ENCODE data around the gene PPM1J. TPM values are rescaled to one million over a fixed set of nuclear protein-coding genes. Genes with fewer than 3 reads are reported as not detected.

Gene PPM1J
- 1.1 and 1.4 TPM in 2 replicates for total RNA-seq
- long read RNA-seq = 0 reads

DNA sequence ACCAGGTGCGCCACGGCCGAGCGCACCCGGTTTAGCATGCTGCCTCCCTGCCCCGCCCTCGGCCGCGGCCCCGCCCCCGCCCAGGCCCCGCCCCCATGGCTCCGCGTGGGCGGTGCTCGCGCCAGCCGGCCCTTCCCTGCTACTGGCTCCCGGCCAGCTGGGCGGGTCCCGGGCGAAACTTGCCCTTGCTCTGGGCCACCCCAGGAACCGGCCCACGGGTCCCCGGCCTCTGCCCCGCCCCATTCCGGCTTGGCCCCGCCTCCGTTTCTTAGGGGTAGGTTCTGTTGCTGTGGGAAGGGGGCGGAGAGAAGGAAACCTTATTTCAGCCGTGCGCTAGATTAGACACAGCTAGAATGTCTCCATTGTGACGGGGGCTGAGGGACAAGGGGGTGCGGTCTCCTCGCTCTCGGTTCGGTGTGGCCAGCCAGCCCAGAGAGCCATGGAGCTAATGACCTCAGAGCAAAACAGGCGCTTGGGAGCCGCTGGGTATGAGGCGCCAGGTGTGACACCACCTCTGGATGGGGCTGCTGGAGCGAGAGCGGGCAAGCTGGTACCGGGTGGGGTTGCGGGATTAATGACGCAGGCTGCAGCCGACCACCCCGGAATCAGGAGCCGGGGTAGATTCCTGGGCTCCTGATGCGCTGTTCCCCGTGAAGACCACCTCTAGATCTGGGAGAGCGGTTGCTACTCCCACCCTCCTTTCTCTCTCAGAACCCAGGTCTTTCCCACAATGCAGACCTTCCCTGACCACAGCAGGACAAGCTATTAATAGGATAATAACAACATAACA lies at the start of gene PPM1J:
Gene PPM1J (minus strand): TSS at position 69 of the 790 bp plus-strand sequence. CDS start 31 bp downstream, at position 38.
- Mint-ChIP-seq H3K27ac (ENCODE audit: unreplicated experiment) (no peak within 1 kb of the TSS), H3K36me3 (ENCODE audit: low read depth) (no peaks in the 10 kb centered on the region), H3K4me3 (peak within 1 kb of the TSS; percentile 92), H3K4me1 (peaks cover 22% of the 10 kb centered on the region), H3K27me3 (ENCODE audit: low read depth) (peaks cover 61% of the 10 kb centered on the region), H3K9me3 (no peaks in the 10 kb centered on the region)
- DNase-seq (ENCODE audit: low read depth, low spot score) = peak; percentile 95
- TF ChIP-seq CTCF (conservative IDR thresholded peaks at IDR 0.05) = no peak

- Mint-ChIP-seq H3K27me3 (ENCODE audit: low read depth) (no peaks in the 10 kb centered on the region), H3K9me3 (no peaks in the 10 kb centered on the region), H3K36me3 (ENCODE audit: low read depth) (no peaks in the 10 kb centered on the region), H3K4me3 (no peak overlapping the region), H3K4me1 (peaks cover 19% of the 10 kb centered on the region), H3K27ac (ENCODE audit: unreplicated experiment) (no peak overlapping the region)
- no peak for TF ChIP-seq CTCF (conservative IDR thresholded peaks at IDR 0.05)
- DNase-seq (ENCODE audit: low read depth, low spot score) = no peak
These were observed 47.7 kb upstream of the PPM1J start for GRCh38 chr1:112762541-112763500.

GRCh38 chr1:112761714-112762480 lies 46.8 kb upstream of the PPM1J start:
- Mint-ChIP-seq H3K4me3 (no peak overlapping the region), H3K27me3 (ENCODE audit: low read depth) (no peaks in the 10 kb centered on the region), H3K9me3 (no peaks in the 10 kb centered on the region), H3K4me1 (peaks cover 19% of the 10 kb centered on the region), H3K36me3 (ENCODE audit: low read depth) (no peaks in the 10 kb centered on the region), H3K27ac (ENCODE audit: unreplicated experiment) (no peak overlapping the region)
- DNase-seq (ENCODE audit: low read depth, low spot score) = no peak
- no peak for TF ChIP-seq CTCF (conservative IDR thresholded peaks at IDR 0.05)

DNA sequence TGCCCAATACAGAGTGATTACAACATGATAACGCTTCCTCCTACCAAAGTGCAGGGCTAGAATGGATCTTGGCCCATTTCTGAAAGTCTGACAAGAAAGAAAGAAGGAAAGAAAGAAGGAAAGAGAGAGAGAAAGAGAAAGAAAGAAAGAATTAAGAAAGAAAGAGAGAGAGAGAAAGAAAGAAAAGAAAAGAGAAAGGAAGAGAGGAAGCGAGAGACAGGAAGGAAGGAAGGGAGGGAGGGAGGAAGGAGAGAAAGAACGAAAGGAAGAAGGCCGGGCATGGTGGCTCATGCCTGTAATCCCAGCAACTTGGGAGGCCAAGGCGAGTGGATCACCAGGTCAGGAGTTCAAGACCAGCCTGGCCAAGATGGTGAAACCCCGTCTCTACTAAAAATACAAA lies 44.1 kb upstream of the PPM1J start:
- Mint-ChIP-seq H3K36me3 (ENCODE audit: low read depth) (peaks cover 2% of the 10 kb centered on the region), H3K27ac (ENCODE audit: unreplicated experiment) (no peak overlapping the region), H3K27me3 (ENCODE audit: low read depth) (no peaks in the 10 kb centered on the region), H3K4me1 (peaks cover 19% of the 10 kb centered on the region), H3K4me3 (no peak overlapping the region), H3K9me3 (no peaks in the 10 kb centered on the region)
- no peak for TF ChIP-seq CTCF (conservative IDR thresholded peaks at IDR 0.05)
- no peak for DNase-seq (ENCODE audit: low read depth, low spot score)

DNA sequence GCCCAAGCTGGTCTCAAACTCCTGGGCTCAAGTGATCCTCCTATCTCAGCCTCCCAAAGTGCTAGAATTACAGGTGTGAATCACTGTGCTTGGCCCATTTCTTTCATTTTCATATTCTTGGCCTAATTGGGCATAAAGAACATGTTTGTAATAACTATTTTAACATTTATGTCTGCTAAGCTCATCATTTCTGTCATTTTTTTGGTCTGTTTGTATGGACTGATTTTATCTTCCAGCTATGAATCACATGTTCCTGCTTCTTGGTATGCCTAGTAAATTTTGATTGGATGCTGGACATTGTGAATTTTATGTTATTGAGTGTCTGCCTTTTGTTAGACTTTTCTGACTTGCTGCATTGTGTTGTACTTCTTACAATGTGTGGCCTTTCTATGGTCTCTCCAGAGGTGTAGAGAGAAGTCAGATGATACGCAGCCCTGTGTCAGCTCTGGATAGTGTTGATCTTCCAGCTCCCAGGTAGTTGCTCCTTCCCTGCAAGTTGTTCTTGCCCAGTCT lies 39.0 kb upstream of the PPM1J start:
- peaks cover 3% of the 10 kb centered on the region for H3K36me3 Mint-ChIP-seq (ENCODE audit: low read depth)
- H3K27ac Mint-ChIP-seq (ENCODE audit: unreplicated experiment) = no peak overlapping the region
- H3K4me1 Mint-ChIP-seq = peaks cover 7% of the 10 kb centered on the region
- TF ChIP-seq CTCF (conservative IDR thresholded peaks at IDR 0.05) = no peak
- no peaks in the 10 kb centered on the region for H3K9me3 Mint-ChIP-seq
- no peaks in the 10 kb centered on the region for H3K27me3 Mint-ChIP-seq (ENCODE audit: low read depth)
- DNase-seq (ENCODE audit: low read depth, low spot score) = no peak
- H3K4me3 Mint-ChIP-seq = no peak overlapping the region
